Suprapubic skin (tissue), 4 donors: ENCODE results near the gene ANKRD13D.

ENCODE experiments used
- EP300 ChIP-seq: sonication (generic); formaldehyde crosslinking; IDR thresholded peaks from one replicate; pipeline ENCODE4 v1.6.1; 2017; ENCODE audit warnings: antibody characterized with exemption
- POLR2A ChIP-seq, 2 donors: fragments of 450-650 bp; IDR thresholded peaks; one replicate each; pipeline ENCODE4 v1.6.1; 2017; ENCODE audit warnings: antibody characterized with exemption in 2 of 2, mild to moderate bottlenecking in 2 of 2, moderate library complexity in 2 of 2
- POLR2AphosphoS5 ChIP-seq, 3 donors: sonication (generic); formaldehyde crosslinking; IDR thresholded peaks; one replicate each; pipeline ENCODE4 v1.6.1; 2017; ENCODE audit warnings: antibody characterized with exemption in 3 of 3
- TF ChIP-seq, protein P1 (sequence below), 2 donors: fragments of 200-600 bp in 1 of 2; fragments of 450-650 bp in 1 of 2; sonication (generic) in 1 of 2; IDR thresholded peaks; one replicate each; pipeline ENCODE4 v1.5.1; 2016 to 2019; ENCODE audit warnings: antibody characterized with exemption in 2 of 2, mild to moderate bottlenecking in 1 of 2, moderate library complexity in 1 of 2

DNA sequence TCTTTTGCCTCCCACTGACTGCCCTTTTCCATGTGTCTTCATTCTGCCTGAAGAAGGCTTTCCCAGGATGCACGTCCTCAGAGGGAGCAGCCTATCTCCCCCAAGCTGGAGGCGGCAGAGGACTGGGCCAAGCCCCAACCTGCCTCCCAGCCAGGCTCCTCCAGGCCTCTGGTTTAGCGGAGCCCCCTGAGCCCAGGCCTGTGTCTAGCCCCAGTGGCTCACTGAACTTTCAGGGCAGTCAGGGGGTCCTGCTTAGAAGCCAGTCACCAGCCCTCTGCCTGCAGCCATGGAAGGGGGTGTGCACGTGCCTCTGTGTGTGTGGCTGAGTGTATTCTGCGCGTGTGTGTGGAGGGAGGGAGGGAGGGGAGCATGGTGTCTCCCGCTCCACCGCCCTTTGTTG is 33.2 kb upstream of the ANKRD13D start:
- TF ChIP-seq EP300: no peak
- no peak for TF ChIP-seq POLR2A (IDR thresholded peaks at IDR 0.05)
- TF ChIP-seq POLR2AphosphoS5 (IDR thresholded peaks at IDR 0.05): no peak
- TF ChIP-seq, protein P1, sequence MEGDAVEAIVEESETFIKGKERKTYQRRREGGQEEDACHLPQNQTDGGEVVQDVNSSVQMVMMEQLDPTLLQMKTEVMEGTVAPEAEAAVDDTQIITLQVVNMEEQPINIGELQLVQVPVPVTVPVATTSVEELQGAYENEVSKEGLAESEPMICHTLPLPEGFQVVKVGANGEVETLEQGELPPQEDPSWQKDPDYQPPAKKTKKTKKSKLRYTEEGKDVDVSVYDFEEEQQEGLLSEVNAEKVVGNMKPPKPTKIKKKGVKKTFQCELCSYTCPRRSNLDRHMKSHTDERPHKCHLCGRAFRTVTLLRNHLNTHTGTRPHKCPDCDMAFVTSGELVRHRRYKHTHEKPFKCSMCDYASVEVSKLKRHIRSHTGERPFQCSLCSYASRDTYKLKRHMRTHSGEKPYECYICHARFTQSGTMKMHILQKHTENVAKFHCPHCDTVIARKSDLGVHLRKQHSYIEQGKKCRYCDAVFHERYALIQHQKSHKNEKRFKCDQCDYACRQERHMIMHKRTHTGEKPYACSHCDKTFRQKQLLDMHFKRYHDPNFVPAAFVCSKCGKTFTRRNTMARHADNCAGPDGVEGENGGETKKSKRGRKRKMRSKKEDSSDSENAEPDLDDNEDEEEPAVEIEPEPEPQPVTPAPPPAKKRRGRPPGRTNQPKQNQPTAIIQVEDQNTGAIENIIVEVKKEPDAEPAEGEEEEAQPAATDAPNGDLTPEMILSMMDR (IDR thresholded peaks at IDR 0.05): no peak
